ENCODE data around the gene NAXD. TPM values are rescaled to one million over a fixed set of nuclear protein-coding genes. Genes with fewer than 3 reads are reported as not detected.

NAXD gene
- total RNA-seq, 1 donor from 2014 or later, result 25.6 TPM

- Histone ChIP-seq H3K27me3 (ENCODE audit: control insufficient read depth, insufficient read depth, low read length) (no peaks in the 10 kb centered on the region), H3K4me3 (ENCODE audit: low read depth, low read length) (no peak overlapping the region), H3K36me3 (ENCODE audit: control insufficient read depth, insufficient read depth, low read length) (peaks cover 3% of the 10 kb centered on the region)
- TF ChIP-seq, protein P1, sequence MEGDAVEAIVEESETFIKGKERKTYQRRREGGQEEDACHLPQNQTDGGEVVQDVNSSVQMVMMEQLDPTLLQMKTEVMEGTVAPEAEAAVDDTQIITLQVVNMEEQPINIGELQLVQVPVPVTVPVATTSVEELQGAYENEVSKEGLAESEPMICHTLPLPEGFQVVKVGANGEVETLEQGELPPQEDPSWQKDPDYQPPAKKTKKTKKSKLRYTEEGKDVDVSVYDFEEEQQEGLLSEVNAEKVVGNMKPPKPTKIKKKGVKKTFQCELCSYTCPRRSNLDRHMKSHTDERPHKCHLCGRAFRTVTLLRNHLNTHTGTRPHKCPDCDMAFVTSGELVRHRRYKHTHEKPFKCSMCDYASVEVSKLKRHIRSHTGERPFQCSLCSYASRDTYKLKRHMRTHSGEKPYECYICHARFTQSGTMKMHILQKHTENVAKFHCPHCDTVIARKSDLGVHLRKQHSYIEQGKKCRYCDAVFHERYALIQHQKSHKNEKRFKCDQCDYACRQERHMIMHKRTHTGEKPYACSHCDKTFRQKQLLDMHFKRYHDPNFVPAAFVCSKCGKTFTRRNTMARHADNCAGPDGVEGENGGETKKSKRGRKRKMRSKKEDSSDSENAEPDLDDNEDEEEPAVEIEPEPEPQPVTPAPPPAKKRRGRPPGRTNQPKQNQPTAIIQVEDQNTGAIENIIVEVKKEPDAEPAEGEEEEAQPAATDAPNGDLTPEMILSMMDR (IDR thresholded peaks at IDR 0.05; ENCODE audit: insufficient read depth, low read length, poor library complexity, severe bottlenecking), result no peak
- no peak for DNase-seq (ENCODE audit: low read depth)
Measured at GRCh38 chr13:110640591-110641029, 25.3 kb downstream of the NAXD start.

DNA sequence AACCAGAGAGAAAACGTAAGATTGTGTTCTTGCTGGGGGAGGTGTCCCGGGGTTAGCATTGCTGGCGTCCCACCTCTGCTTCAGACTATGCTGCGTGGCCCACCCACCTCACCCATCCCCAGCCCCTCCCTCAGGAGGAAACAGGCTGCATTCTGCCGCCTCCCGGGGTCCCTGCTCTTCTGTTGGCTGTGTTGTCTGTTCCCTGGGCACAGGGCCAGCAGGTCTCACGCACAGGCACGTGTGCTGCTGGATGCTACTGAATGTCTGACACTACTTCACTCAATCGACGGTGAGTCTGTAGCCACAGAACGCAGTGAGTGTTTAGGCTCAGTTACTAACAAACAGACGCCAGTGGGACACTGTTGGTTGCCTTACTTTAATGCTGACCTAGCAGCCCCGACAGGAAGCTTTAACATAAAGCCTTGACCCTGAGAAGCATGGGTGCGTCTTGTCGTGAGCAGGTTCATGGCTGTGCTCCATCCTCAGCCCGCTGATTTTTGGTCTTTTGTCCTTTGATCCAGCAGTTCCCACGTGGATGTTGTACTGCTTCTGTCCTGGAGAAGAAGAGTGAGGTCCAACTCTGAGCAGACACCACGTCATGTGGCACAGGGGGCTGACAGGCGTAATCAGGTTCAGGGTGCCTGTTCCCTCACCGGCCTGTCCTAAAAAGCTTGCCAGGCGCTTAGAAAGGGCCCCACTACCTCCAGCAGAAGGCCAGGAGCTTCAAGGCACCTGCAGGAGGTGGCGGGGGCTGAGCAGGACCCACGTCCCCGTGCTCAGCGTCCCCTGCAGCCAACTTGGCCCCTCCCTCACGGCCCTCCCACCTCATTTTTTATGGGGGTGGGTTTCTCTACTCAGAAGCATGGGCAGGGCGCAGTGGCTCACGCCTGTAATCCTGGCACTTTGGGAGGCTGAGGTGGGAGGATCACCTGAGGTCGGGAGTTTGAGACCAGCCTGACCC, 26.0 kb downstream of the NAXD start:
- no peak for DNase-seq (ENCODE audit: low read depth)
- Histone ChIP-seq H3K4me3 (ENCODE audit: low read depth, low read length) (no peak overlapping the region), H3K27me3 (ENCODE audit: control insufficient read depth, insufficient read depth, low read length) (no peaks in the 10 kb centered on the region), H3K36me3 (ENCODE audit: control insufficient read depth, insufficient read depth, low read length) (peaks cover 3% of the 10 kb centered on the region)
- TF ChIP-seq, protein P1 (IDR thresholded peaks at IDR 0.05; ENCODE audit: insufficient read depth, low read length, poor library complexity, severe bottlenecking), result no peak

DNA sequence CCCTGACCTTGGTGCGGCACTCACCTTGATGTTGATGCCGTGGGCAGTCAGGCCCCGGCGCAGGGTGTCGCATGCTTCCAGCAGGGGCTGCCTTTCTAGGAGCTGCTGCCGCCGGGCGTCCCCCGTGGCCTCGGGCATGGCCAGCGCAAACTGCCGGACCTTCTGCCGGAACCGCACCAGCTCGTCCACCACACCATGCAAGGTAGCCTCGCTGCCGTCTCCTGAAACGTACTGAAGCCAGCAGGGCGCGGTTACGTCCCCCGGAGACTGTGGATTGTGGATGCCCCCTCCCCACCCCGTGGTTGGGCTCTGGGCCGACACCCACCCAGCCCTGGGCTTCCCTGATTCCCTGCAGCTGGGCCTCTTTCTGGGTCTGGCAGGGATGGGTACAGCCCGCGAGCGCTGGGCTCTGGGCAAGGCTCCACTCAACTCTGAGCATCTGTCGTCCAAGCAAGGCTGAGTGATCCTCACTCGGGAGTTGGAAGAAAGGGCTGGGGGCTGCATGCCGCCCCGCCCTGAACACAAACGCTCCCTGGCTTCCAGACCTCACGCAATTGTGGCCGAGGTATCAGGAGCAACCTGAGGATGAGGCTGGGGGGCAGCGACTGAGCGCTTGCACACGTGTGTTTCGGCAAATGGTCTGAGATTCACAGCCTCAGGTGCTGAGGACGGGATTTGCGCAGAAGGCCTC, 27.1 kb downstream of the NAXD start:
- H3K4me3 ChIP-seq (ENCODE audit: low read depth, low read length), result no peak overlapping the region
- no peak for DNase-seq (ENCODE audit: low read depth)
- peaks cover 3% of the 10 kb centered on the region for H3K36me3 ChIP-seq (ENCODE audit: control insufficient read depth, insufficient read depth, low read length)
- H3K27me3 ChIP-seq (ENCODE audit: control insufficient read depth, insufficient read depth, low read length), result no peaks in the 10 kb centered on the region
- TF ChIP-seq, protein P1 (IDR thresholded peaks at IDR 0.05; ENCODE audit: insufficient read depth, low read length, poor library complexity, severe bottlenecking), result no peak

DNA sequence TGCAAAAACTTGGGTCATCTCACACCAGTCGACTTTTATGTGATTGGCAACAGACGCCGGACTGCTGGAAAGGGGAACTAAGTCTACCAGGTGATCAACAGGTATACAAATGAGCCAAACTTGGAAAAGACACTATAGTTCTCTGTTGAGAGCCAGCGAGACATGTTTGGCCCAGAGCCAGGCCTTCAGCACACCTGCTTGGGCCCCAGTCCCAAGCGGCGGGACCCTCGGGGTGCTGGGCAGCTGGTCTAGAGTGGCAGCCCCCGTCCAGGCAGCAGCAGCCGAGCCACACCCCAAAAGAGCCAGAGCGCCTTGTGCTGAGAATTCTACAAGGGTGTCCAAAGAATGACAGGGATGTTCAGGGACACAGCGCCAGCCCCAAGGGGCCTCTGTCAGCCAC, 28.0 kb downstream of the NAXD start:
- H3K27me3 ChIP-seq (ENCODE audit: control insufficient read depth, insufficient read depth, low read length), result no peaks in the 10 kb centered on the region
- peaks cover 3% of the 10 kb centered on the region for H3K36me3 ChIP-seq (ENCODE audit: control insufficient read depth, insufficient read depth, low read length)
- no peak overlapping the region for H3K4me3 ChIP-seq (ENCODE audit: low read depth, low read length)
- no peak for DNase-seq (ENCODE audit: low read depth)
- TF ChIP-seq, protein P1 (IDR thresholded peaks at IDR 0.05; ENCODE audit: insufficient read depth, low read length, poor library complexity, severe bottlenecking), result no peak

DNA sequence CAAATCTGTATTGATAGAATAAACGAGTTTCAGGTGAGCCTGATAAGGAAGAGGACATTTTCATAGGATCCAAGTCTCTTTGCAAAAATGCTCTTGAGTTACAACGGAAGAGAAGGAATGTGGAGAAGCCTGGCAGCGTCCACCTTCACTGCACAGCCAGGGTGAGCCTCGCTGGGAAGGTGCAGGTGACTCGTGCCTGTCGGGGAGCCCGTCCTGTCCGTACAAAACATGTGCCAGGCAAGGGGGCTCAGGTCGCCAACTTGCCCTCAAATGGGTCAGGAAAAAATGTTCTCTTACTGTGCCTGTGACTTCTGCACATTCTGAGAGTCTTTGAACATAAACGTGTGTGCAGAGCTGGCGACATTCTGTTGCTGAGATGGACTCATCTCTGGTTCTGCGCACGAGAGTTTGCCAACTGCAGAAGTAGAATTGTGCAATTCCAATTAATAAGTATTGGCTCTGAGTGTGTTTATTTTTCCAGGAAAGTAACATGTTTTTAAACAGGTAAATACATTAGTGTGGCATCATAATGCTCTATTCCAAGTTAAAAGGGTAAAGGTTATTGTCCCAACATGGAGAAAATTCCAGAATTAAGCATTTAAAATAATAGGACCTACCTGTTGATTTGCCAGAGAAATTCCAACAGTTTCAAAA, 28.6 kb downstream of the NAXD start:
- no peak for DNase-seq (ENCODE audit: low read depth)
- Histone ChIP-seq H3K27me3 (ENCODE audit: control insufficient read depth, insufficient read depth, low read length) (no peaks in the 10 kb centered on the region), H3K36me3 (ENCODE audit: control insufficient read depth, insufficient read depth, low read length) (peaks cover 3% of the 10 kb centered on the region), H3K4me3 (ENCODE audit: low read depth, low read length) (no peak overlapping the region)
- TF ChIP-seq, protein P1 (IDR thresholded peaks at IDR 0.05; ENCODE audit: insufficient read depth, low read length, poor library complexity, severe bottlenecking), result no peak

Measured in kidney epithelial cell (primary cell).